BJ (cell line): ENCODE measurements around the gene OTUB1. TPM values are rescaled to one million over a fixed set of nuclear protein-coding genes. Genes with fewer than 3 reads are reported as not detected.

Experiments used
- CTCF ChIA-PET: fragments of 350-600 bp; formaldehyde crosslinking; extraction: SDS; loops from one replicate; lab custom pipeline; 2021; ENCODE audit warnings: antibody characterized with exemption, inconsistent platforms; lab: Yijun Ruan, JAX
- POLR2A ChIA-PET: fragments of 300-600 bp; sonication (Branson Sonifier 250); formaldehyde crosslinking; extraction: SDS; loops from one replicate; lab custom pipeline; 2021; ENCODE audit warnings: antibody characterized with exemption; lab: Charles Lee
- DNase-seq: peaks from one replicate; pipeline ENCODE4 v3.0.0-alpha.2; 2011; ENCODE audit warnings: low read depth
- H3K27me3 ChIP-seq: 2 replicates; pipeline ENCODE4 v1.6.0; 2011; ENCODE audit warnings: low read length; ENCODE audit not compliant: control insufficient read depth, insufficient read depth
- H3K36me3 ChIP-seq: 2 replicates; pipeline ENCODE4 v1.5.1; 2011; ENCODE audit warnings: low read length; ENCODE audit not compliant: control insufficient read depth, insufficient read depth
- H3K4me3 ChIP-seq: 2 replicates; pipeline ENCODE4 v1.5.1; 2011; ENCODE audit warnings: low read depth, mild to moderate bottlenecking, control low read depth, low read length
- polyA plus RNA-seq: library from polyadenylated mRNA; depleted of rRNA; stranded (reverse); fragments of >200 nt; gene quantifications from 2 replicates; pipeline ENCODE4 v1.2.3, GENCODE V29; 2011
- TF ChIP-seq, protein P1 (sequence below): IDR thresholded peaks from 2 replicates; pipeline ENCODE4 v1.5.1; 2011; ENCODE audit warnings: low read depth, mild to moderate bottlenecking, control low read depth, inconsistent platforms, low read length, moderate library complexity; ENCODE audit not compliant: insufficient read depth

The OTUB1 gene
- polyA plus RNA-seq, 1 experiment, result 143 TPM

DNA sequence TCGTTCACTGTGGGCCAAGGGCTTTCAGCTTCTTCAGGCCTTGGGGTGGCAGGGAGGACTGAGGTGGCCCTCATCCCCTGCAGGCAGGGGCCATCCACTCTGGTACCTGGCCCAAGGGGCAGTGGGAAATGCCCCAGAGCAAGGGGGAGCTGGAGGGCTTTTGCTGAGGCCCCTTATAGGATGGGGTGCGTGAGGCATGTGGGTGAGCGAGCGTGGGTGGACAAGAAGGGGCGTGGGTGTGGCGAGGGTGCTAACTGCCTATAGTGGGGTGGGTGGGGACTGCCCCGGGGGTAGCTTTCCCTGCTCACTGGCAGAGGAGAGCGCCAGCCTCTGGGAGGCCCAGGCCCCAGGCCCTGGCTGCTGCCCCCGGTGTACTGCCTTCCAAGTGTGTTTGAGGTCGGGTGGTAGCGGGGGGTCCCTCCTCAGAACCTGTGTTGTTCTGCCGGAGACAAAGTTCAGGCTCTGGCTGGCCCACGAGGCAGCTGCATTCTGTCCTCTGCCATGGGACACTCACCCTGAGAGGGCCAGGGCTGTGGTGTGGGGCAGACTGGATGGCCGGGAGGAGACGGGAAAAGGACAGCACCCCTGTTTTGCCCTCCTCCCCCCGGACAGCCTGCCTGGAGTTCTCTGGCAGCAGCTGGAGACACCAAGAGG, 52.9 kb downstream of the OTUB1 start:
- no peak overlapping the region for H3K4me3 ChIP-seq
- H3K27me3 ChIP-seq, result peaks cover 11% of the 10 kb centered on the region
- CTCF ChIA-PET, result interaction anchor here (1.4 kb wide), 1 partner anchor 37 kb away, joined by 3 read pairs; no protein-coding TSS in a partner anchor
- TF ChIP-seq, protein P1, sequence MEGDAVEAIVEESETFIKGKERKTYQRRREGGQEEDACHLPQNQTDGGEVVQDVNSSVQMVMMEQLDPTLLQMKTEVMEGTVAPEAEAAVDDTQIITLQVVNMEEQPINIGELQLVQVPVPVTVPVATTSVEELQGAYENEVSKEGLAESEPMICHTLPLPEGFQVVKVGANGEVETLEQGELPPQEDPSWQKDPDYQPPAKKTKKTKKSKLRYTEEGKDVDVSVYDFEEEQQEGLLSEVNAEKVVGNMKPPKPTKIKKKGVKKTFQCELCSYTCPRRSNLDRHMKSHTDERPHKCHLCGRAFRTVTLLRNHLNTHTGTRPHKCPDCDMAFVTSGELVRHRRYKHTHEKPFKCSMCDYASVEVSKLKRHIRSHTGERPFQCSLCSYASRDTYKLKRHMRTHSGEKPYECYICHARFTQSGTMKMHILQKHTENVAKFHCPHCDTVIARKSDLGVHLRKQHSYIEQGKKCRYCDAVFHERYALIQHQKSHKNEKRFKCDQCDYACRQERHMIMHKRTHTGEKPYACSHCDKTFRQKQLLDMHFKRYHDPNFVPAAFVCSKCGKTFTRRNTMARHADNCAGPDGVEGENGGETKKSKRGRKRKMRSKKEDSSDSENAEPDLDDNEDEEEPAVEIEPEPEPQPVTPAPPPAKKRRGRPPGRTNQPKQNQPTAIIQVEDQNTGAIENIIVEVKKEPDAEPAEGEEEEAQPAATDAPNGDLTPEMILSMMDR, result no peak
- POLR2A ChIA-PET, result no interaction called here
- H3K36me3 ChIP-seq, result no peaks in the 10 kb centered on the region
- no peak for DNase-seq

DNA sequence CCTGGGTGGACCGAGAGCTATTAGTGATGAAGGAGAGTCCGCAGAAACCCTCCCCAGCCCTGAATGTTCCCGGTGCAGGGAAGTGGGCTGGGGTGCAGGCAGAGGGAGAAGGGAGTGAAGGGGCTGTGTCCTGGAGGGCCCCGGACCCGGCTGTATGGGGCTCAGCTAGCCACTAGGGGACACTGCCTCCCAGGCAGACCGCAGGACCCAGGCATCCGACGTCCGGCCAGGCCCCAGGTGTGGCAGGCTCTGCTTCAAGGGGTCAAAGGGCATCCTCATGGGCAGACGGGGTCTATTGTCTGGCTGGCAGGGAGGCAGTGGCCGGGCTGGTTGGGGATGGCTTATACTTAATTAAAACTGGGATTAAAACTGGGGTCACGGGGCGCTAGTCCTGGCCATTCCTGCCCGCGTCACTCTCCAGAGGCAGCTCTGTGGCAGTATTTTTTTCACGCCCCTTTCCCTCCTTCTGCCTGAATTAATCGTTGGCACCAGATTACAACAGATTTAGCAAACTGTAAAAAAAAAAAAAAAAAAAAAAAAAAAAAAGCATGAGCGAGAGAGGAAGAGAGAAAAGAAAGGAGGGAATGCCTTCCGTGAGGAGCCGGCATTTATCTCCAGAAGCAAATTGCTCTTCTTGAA, 54.6 kb downstream of the OTUB1 start:
- H3K4me3 ChIP-seq, result no peak overlapping the region
- ChIA-PET POLR2A (interaction anchor here (0.5 kb wide), 1 partner anchor 38 kb away, joined by 3 read pairs; no protein-coding TSS in a partner anchor), CTCF (interaction anchor here (0.9 to 1.4 kb wide), 3 partner anchors 23 to 40 kb away, joined by 3 read pairs; no protein-coding TSS in a partner anchor)
- DNase-seq, result no peak
- H3K27me3 ChIP-seq, result no peaks in the 10 kb centered on the region
- TF ChIP-seq, protein P1, result peak; percentile 28
- H3K36me3 ChIP-seq, result no peaks in the 10 kb centered on the region

DNA sequence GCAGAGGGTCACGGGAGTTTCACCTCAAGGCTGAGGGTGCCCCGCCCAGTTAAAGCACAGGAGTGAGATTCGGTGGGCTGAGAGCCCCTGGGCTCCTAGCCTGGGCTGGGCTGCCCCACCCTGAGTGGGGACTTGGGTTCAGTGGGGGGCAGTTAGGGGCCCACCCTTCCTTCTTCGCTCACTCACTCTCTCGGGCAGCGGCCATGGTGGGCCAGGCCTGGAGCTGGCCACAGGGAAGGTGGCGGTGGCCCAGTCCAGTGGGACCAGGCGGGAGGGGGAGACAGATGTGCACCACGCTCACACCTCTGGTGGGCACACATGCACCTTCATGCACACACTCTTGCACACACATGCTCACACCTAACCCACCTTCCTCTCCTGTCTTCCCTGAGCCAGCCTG, 55.6 kb downstream of the OTUB1 start:
- no peak for DNase-seq
- TF ChIP-seq, protein P1, result no peak
- Histone ChIP-seq H3K36me3 (no peaks in the 10 kb centered on the region), H3K27me3 (no peaks in the 10 kb centered on the region), H3K4me3 (no peak overlapping the region)
- ChIA-PET POLR2A (no interaction called here), CTCF (no interaction called here)

DNA sequence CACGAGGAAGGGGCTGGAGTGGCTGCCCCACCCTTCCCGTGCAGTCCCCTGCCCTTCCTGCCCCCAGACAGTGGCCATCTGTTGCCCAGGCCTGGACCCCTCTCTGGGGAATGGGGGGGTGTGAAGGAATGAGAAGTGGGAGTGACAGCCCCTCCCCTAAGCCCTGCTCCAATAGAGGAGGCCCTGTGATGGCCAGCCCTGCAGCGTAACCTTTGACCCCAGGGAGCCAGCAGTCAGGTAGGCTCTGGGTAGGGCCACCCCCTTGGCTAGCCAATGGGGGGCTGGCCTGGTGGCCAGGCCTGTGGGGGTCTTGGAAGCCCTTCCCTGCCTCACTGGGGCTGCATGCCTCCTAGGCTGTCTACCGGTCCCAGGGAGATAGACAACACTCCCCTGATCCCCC, 56.1 kb downstream of the OTUB1 start:
- DNase-seq, result no peak
- Histone ChIP-seq H3K36me3 (no peaks in the 10 kb centered on the region), H3K4me3 (no peak overlapping the region), H3K27me3 (no peaks in the 10 kb centered on the region)
- TF ChIP-seq, protein P1, result no peak
- ChIA-PET POLR2A (no interaction called here), CTCF (no interaction called here)

DNA sequence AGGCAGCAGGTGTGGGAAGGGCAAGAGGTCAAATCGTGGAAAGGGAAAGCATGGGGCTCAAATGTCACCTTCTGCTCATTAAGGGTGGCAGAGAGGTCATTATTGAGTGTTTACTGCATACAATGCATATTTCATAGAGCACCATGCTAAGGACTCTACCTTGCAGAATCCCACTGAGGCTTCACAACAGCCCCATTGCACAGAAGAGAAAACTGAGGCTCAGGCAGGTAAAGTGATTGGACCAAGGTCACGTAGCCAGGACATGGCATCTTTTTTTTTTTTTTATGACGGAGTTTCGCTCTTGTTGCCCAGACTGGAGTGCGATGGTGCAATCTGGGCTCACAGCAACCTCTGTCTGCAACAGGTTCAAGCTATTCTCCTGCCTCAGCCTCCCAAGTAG, 57.3 kb downstream of the OTUB1 start:
- ChIA-PET POLR2A (no interaction called here), CTCF (no interaction called here)
- TF ChIP-seq, protein P1, result no peak
- Histone ChIP-seq H3K27me3 (no peaks in the 10 kb centered on the region), H3K4me3 (no peak overlapping the region), H3K36me3 (no peaks in the 10 kb centered on the region)
- no peak for DNase-seq
